ENCODE measurements around the gene PRX.
"Not testable (repeated sequence)": the region's sequence is repeated elsewhere in the genome, so short reads cannot be mapped to it uniquely, and the experiment has no call there.

Gene PRX

GRCh38 chr19:40433391-40434216 is 20.4 kb upstream of the PRX start:
- no peaks in the 10 kb centered on the region for H3K9me3 ChIP-seq (ENCODE audit: control insufficient read depth, low read length)
- H3K4me1 ChIP-seq (ENCODE audit: control insufficient read depth, insufficient read depth, low read length, poor library complexity, severe bottlenecking): peaks cover 5% of the 10 kb centered on the region
- H3K27me3 ChIP-seq (replicated peaks; ENCODE audit: control insufficient read depth, insufficient read depth, low read length, poor library complexity, severe bottlenecking): no peaks in the 10 kb centered on the region
- DNase-seq: peak; percentile 26 to 43 (median 35)
- H3K27ac ChIP-seq (ENCODE audit: insufficient read depth, low read length, poor library complexity, severe bottlenecking): peak overlapping the region; percentile 62
- no peaks in the 10 kb centered on the region for H3K36me3 ChIP-seq (ENCODE audit: control insufficient read depth, insufficient read depth, low read length)
- H3K4me3 ChIP-seq (ENCODE audit: insufficient read depth, low read depth, low read length, poor library complexity, severe bottlenecking): peak overlapping the region; percentile 50

- H3K9me3 ChIP-seq (ENCODE audit: control insufficient read depth, low read length); DNase-seq; H3K4me1 ChIP-seq (ENCODE audit: control insufficient read depth, insufficient read depth, low read length, poor library complexity, severe bottlenecking); H3K36me3 ChIP-seq (ENCODE audit: control insufficient read depth, insufficient read depth, low read length); H3K27me3 ChIP-seq (replicated peaks; ENCODE audit: control insufficient read depth, insufficient read depth, low read length, poor library complexity, severe bottlenecking); H3K27ac ChIP-seq (ENCODE audit: insufficient read depth, low read length, poor library complexity, severe bottlenecking); H3K4me3 ChIP-seq (ENCODE audit: insufficient read depth, low read depth, low read length, poor library complexity, severe bottlenecking): not testable (repeated sequence)
Observed at GRCh38 chr19:40432760-40433159, 19.6 kb upstream of the PRX start.

DNA sequence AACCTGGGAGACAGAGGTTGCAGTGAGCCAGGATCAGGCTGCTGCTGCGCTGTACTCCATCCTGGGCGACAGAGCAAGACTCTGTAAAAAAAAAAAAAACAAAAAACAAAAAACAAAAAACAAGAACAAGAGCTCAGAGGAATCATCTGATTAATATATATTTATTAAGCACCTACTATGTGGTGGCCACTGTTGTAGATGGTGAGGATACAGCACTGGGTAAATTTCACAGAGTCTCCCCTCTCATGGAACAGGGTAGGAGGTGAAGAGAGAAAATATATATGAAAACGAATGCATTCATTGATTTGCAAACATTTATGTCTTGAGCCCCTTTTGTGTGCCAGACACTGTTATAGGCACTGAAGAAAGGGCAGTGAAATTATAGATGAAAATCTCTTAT is 18.5 kb upstream of the PRX start:
- no peak overlapping the region for H3K27ac ChIP-seq (ENCODE audit: insufficient read depth, low read length, poor library complexity, severe bottlenecking)
- H3K36me3 ChIP-seq (ENCODE audit: control insufficient read depth, insufficient read depth, low read length): no peaks in the 10 kb centered on the region
- no peaks in the 10 kb centered on the region for H3K9me3 ChIP-seq (ENCODE audit: control insufficient read depth, low read length)
- no peaks in the 10 kb centered on the region for H3K27me3 ChIP-seq (replicated peaks; ENCODE audit: control insufficient read depth, insufficient read depth, low read length, poor library complexity, severe bottlenecking)
- H3K4me3 ChIP-seq (ENCODE audit: insufficient read depth, low read depth, low read length, poor library complexity, severe bottlenecking): no peak overlapping the region
- H3K4me1 ChIP-seq (ENCODE audit: control insufficient read depth, insufficient read depth, low read length, poor library complexity, severe bottlenecking): peaks cover 5% of the 10 kb centered on the region
- DNase-seq: no peak

GRCh38 chr19:40430242-40430641 is 17.1 kb upstream of the PRX start:
- H3K27me3 ChIP-seq (replicated peaks; ENCODE audit: control insufficient read depth, insufficient read depth, low read length, poor library complexity, severe bottlenecking); DNase-seq; H3K4me3 ChIP-seq (ENCODE audit: insufficient read depth, low read depth, low read length, poor library complexity, severe bottlenecking); H3K36me3 ChIP-seq (ENCODE audit: control insufficient read depth, insufficient read depth, low read length); H3K4me1 ChIP-seq (ENCODE audit: control insufficient read depth, insufficient read depth, low read length, poor library complexity, severe bottlenecking); H3K9me3 ChIP-seq (ENCODE audit: control insufficient read depth, low read length); H3K27ac ChIP-seq (ENCODE audit: insufficient read depth, low read length, poor library complexity, severe bottlenecking): not testable (repeated sequence)

GRCh38 chr19:40428197-40428596 is 15.0 kb upstream of the PRX start:
- DNase-seq; H3K27me3 ChIP-seq (replicated peaks; ENCODE audit: control insufficient read depth, insufficient read depth, low read length, poor library complexity, severe bottlenecking); H3K4me3 ChIP-seq (ENCODE audit: insufficient read depth, low read depth, low read length, poor library complexity, severe bottlenecking); H3K27ac ChIP-seq (ENCODE audit: insufficient read depth, low read length, poor library complexity, severe bottlenecking); H3K9me3 ChIP-seq (ENCODE audit: control insufficient read depth, low read length); H3K36me3 ChIP-seq (ENCODE audit: control insufficient read depth, insufficient read depth, low read length): not testable (repeated sequence)
- peaks cover 14% of the 10 kb centered on the region for H3K4me1 ChIP-seq (ENCODE audit: control insufficient read depth, insufficient read depth, low read length, poor library complexity, severe bottlenecking)

GRCh38 chr19:40425450-40426287 is 12.5 kb upstream of the PRX start, which contains the start of gene SERTAD1:
Gene SERTAD1 (minus strand): TSS chr19:40425992. CDS start chr19:40423546, 2,446 bp downstream.
- peak within 1 kb of the TSS; percentile 96 for H3K27ac ChIP-seq (ENCODE audit: insufficient read depth, low read length, poor library complexity, severe bottlenecking)
- H3K36me3 ChIP-seq (ENCODE audit: control insufficient read depth, insufficient read depth, low read length): peaks cover 5% of the 10 kb centered on the region
- peak; percentile 100 for DNase-seq
- peak within 1 kb of the TSS; percentile 87 for H3K4me3 ChIP-seq (ENCODE audit: insufficient read depth, low read depth, low read length, poor library complexity, severe bottlenecking)
- peaks cover 17% of the 10 kb centered on the region for H3K4me1 ChIP-seq (ENCODE audit: control insufficient read depth, insufficient read depth, low read length, poor library complexity, severe bottlenecking)
- no peaks in the 10 kb centered on the region for H3K27me3 ChIP-seq (replicated peaks; ENCODE audit: control insufficient read depth, insufficient read depth, low read length, poor library complexity, severe bottlenecking)
- no peaks in the 10 kb centered on the region for H3K9me3 ChIP-seq (ENCODE audit: control insufficient read depth, low read length)

- H3K36me3 ChIP-seq (ENCODE audit: control insufficient read depth, insufficient read depth, low read length): peaks cover 5% of the 10 kb centered on the region
- H3K27me3 ChIP-seq (replicated peaks; ENCODE audit: control insufficient read depth, insufficient read depth, low read length, poor library complexity, severe bottlenecking): no peaks in the 10 kb centered on the region
- peak overlapping the region; percentile 87 for H3K4me3 ChIP-seq (ENCODE audit: insufficient read depth, low read depth, low read length, poor library complexity, severe bottlenecking)
- DNase-seq: no peak
- peak overlapping the region; percentile 96 for H3K27ac ChIP-seq (ENCODE audit: insufficient read depth, low read length, poor library complexity, severe bottlenecking)
- peaks cover 17% of the 10 kb centered on the region for H3K4me1 ChIP-seq (ENCODE audit: control insufficient read depth, insufficient read depth, low read length, poor library complexity, severe bottlenecking)
- no peaks in the 10 kb centered on the region for H3K9me3 ChIP-seq (ENCODE audit: control insufficient read depth, low read length)
Observed at GRCh38 chr19:40424637-40425449, 11.7 kb upstream of the PRX start.

DNA sequence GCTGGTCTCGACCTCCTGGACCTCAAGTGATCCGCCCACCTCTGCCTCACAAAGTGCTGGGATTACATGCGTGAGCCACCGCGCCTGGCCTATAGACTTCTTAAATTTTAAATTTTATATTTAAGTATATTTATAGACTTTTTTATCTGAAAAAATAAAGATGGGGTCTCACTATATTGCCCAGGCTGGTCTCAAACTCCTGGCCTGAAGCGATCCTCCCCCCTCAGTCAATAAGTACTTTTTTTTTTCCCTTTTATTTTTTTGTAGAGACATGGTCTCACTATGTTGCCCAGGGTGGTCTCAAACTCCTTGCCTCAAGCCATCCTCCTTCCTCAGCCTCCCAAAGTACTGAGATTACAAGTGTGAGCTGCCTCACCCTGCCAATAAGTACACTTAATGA is 10.8 kb upstream of the PRX start:
- Histone ChIP-seq H3K9me3 (ENCODE audit: control insufficient read depth, low read length) (no peaks in the 10 kb centered on the region), H3K36me3 (ENCODE audit: control insufficient read depth, insufficient read depth, low read length) (peaks cover 5% of the 10 kb centered on the region), H3K27me3 (replicated peaks; ENCODE audit: control insufficient read depth, insufficient read depth, low read length, poor library complexity, severe bottlenecking) (no peaks in the 10 kb centered on the region), H3K27ac (ENCODE audit: insufficient read depth, low read length, poor library complexity, severe bottlenecking) (no peak overlapping the region), H3K4me3 (ENCODE audit: insufficient read depth, low read depth, low read length, poor library complexity, severe bottlenecking) (no peak overlapping the region), H3K4me1 (ENCODE audit: control insufficient read depth, insufficient read depth, low read length, poor library complexity, severe bottlenecking) (peaks cover 17% of the 10 kb centered on the region)
- no peak for DNase-seq

DNA sequence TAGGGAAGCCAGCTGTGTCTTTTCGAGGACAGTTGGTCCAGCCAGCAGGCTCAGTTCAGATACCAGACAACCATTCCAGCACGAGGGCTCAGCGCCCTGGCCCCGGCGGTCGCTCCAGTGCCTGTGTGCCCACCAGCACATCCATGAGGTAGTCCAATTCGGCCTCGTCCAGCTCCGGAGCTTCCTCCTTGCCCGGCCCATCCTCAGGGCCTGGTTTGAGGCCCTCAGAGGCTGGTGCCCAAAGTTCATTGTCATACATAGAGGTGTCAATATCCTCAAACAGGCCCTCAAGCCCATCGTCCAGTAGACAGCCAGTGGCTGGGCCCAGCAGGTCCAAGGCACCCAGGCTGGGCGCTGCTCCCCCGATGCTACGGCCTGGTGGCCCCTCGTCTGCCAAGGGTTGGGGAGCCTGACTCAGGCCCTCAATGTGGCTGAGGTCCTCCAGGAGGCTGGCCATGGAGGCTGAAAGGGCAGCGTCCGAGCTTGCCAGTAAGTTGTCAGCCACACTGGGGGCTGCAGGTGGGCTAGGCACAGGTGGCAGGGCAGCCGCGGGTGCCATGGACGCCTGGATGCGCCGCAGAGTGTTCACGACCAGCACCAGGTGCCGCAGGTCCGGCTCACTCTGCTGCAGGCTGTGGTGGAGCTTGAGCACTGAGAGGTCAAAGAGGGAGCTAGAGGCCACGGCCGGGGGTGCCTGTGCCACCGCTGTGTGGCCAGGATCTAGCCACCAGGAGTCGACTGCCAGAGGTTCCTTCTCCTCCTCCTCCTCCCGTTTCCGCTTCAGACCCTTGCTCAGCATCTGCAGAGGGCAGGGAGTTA is 9.8 kb upstream of the PRX start:
- Histone ChIP-seq H3K9me3 (ENCODE audit: control insufficient read depth, low read length) (no peaks in the 10 kb centered on the region), H3K4me1 (ENCODE audit: control insufficient read depth, insufficient read depth, low read length, poor library complexity, severe bottlenecking) (peaks cover 17% of the 10 kb centered on the region), H3K4me3 (ENCODE audit: insufficient read depth, low read depth, low read length, poor library complexity, severe bottlenecking) (no peak overlapping the region), H3K27me3 (replicated peaks; ENCODE audit: control insufficient read depth, insufficient read depth, low read length, poor library complexity, severe bottlenecking) (no peaks in the 10 kb centered on the region), H3K27ac (ENCODE audit: insufficient read depth, low read length, poor library complexity, severe bottlenecking) (peak overlapping the region; percentile 35), H3K36me3 (ENCODE audit: control insufficient read depth, insufficient read depth, low read length) (peaks cover 5% of the 10 kb centered on the region)
- DNase-seq: no peak
